DOHH2 (cell line): ENCODE data around the gene STARD8.

Source experiments
- CTCF ChIP-seq: fragments of 200-600 bp; sonication (generic); IDR thresholded peaks from one replicate; pipeline ENCODE4 v1.5.1; 2014; ENCODE audit warnings: antibody characterized with exemption, mild to moderate bottlenecking, low read depth, low read length; ENCODE audit not compliant: poor library complexity, severe bottlenecking
- EZH2phosphoT487 ChIP-seq: fragments of 200-600 bp; sonication (generic); IDR thresholded peaks from 2 replicates; pipeline ENCODE4 v1.6.1; 2017; ENCODE audit warnings: borderline replicate concordance, mild to moderate bottlenecking, antibody characterized with exemption, low read length, moderate library complexity, mixed read lengths

- TF ChIP-seq CTCF: no peak
- TF ChIP-seq EZH2phosphoT487: no peak
These were observed 106.9 kb downstream of the STARD8 start for GRCh38 chrX:68754406-68754805.
